Adrenal gland (tissue), 5 donors: ENCODE measurements around the gene DNAJC3.

Source experiments
- CTCF ChIP-seq, 6 experiments: fragments of 450-650 bp in 4 of 6; fragments of 200-600 bp in 2 of 6; sonication (generic) in 1 of 6; IDR thresholded peaks; 1 replicate in 5 of 6; 2 replicates in 1 of 6; pipeline versions ENCODE4 v1.5.1 to v1.8.0; 2016 to 2021; ENCODE audit warnings: antibody characterized with exemption in 6 of 6, mild to moderate bottlenecking in 2 of 6, moderate library complexity in 1 of 6
- POLR2A ChIP-seq, 2 donors: fragments of 450-650 bp; IDR thresholded peaks; one replicate each; pipeline ENCODE4 v1.6.1; 2017; ENCODE audit warnings: antibody characterized with exemption in 2 of 2, mild to moderate bottlenecking in 2 of 2, moderate library complexity in 1 of 2
- donor health status: DM: no; HTN: no; CAD: no.

GRCh38 chr13:95842898-95843297 is 166.0 kb downstream of the DNAJC3 start:
- TF ChIP-seq CTCF (IDR thresholded peaks at IDR 0.05) (no peak), POLR2A (IDR thresholded peaks at IDR 0.05) (no peak)
